Astrocyte (in vitro differentiated cells and primary cell): ENCODE measurements around the gene CCDC136.

Source experiments
- EZH2 ChIP-seq: IDR thresholded peaks from 2 replicates; pipeline ENCODE4 v1.6.1; 2012; ENCODE audit warnings: mild to moderate bottlenecking, low read length, inconsistent platforms; ENCODE audit not compliant: insufficient read depth
- TF ChIP-seq, protein P1 (sequence below): IDR thresholded peaks from 2 replicates; pipeline ENCODE4 v1.5.1; 2011; ENCODE audit warnings: low read depth, mild to moderate bottlenecking, inconsistent platforms, low read length, moderate library complexity; ENCODE audit not compliant: insufficient read depth

DNA sequence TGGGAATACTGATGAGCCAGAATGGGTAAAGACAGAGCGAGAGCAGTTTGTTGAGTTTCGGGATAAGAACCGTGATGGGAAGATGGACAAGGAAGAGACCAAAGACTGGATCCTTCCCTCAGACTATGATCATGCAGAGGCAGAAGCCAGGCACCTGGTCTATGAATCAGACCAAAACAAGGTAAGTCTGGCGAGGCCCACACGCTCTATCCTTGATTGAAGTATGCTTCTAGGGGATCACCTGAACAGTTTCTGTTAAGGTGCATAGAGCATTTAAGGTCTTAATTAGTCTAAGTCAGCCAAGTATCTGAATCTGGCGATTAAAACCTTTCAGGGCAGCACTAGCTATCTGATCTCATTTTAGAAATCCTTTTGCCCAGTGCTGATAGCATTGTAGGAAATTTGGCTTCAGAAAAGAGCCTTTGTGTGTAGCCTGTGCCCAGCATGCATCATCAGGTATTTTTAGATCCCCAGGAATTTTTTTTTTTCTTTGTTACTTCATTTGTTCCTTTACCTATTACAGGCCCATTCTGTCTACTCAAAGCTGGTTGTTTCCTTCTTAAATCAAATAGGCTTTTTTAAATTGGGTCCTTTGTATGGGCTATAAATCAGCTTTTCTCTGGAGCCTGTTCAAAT lies 24.2 kb upstream of the CCDC136 start:
- TF ChIP-seq, protein P1, sequence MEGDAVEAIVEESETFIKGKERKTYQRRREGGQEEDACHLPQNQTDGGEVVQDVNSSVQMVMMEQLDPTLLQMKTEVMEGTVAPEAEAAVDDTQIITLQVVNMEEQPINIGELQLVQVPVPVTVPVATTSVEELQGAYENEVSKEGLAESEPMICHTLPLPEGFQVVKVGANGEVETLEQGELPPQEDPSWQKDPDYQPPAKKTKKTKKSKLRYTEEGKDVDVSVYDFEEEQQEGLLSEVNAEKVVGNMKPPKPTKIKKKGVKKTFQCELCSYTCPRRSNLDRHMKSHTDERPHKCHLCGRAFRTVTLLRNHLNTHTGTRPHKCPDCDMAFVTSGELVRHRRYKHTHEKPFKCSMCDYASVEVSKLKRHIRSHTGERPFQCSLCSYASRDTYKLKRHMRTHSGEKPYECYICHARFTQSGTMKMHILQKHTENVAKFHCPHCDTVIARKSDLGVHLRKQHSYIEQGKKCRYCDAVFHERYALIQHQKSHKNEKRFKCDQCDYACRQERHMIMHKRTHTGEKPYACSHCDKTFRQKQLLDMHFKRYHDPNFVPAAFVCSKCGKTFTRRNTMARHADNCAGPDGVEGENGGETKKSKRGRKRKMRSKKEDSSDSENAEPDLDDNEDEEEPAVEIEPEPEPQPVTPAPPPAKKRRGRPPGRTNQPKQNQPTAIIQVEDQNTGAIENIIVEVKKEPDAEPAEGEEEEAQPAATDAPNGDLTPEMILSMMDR = no peak
- no peak for TF ChIP-seq EZH2
